GM12878 (cell line): ENCODE results near the gene LZIC. TPM values are rescaled to one million over a fixed set of nuclear protein-coding genes. Genes with fewer than 3 reads are reported as not detected.

Experiments used
- ATAC-seq: fragments of 200-7000 bp; cut with Tn5 transposase; 3 replicates; pipeline ENCODE4 v1.9.1; 2020; ENCODE audit warnings: mild to moderate bottlenecking, moderate library complexity
- BruUV-seq: library from RNA; stranded (reverse); fragments of 400-500 nt; replicated peaks from 2 replicates; lab custom pipeline; 2021; lab: Mats Ljungman, UMichigan
- CTCF ChIA-PET: fragments of 300-600 bp; sonication (Branson Sonifier 250); formaldehyde crosslinking; extraction: SDS; loops from one replicate; lab custom pipeline; 2021; ENCODE audit warnings: inconsistent platforms; lab: Yijun Ruan, JAX
- POLR2A ChIA-PET: fragments of 350-600 bp; formaldehyde crosslinking; extraction: SDS; loops from one replicate; lab custom pipeline; 2021; ENCODE audit warnings: inconsistent platforms; lab: Charles Lee
- RAD21 ChIA-PET: fragments of 300-600 bp; sonication (Branson Sonifier 250); formaldehyde crosslinking; loops from one replicate; lab custom pipeline; 2023; ENCODE audit warnings: antibody characterized with exemption; ENCODE audit not compliant: unreplicated experiment; lab: Charles Lee
- SMC1A ChIA-PET: fragments of 300-600 bp; sonication (Branson Sonifier 250); formaldehyde crosslinking; loops from one replicate; lab custom pipeline; 2023; ENCODE audit not compliant: unreplicated experiment, uncharacterized antibody; lab: Charles Lee
- DNase-seq: peaks from one replicate; pipeline ENCODE4 v3.0.0-alpha.2; 2011; ENCODE audit warnings: low read depth, low spot score
- FAIRE-seq: peaks from 3 replicates; lab custom pipeline; 2011; peaks lifted over from hg19 to GRCh38; lab: Jason Lieb, UNC
- H2AFZ ChIP-seq: 2 replicates; pipeline ENCODE4 v1.6.0; 2011; ENCODE audit warnings: low read depth, low read length, control low read depth; ENCODE audit not compliant: control insufficient read depth
- H3K27ac ChIP-seq: 2 replicates; pipeline ENCODE4 v1.5.1; 2011; ENCODE audit warnings: control low read depth; ENCODE audit not compliant: control insufficient read depth, insufficient read depth
- H3K27me3 ChIP-seq, 2 experiments: replicated peaks in 1 of 2; 2 replicates each; pipeline versions ENCODE4 v1.6.0 to v1.6.1; 2011; ENCODE audit warnings: low read length in 1 of 2; ENCODE audit not compliant: control insufficient read depth in 2 of 2, insufficient read depth in 2 of 2
- H3K36me3 ChIP-seq, 2 experiments: 2 replicates each; pipeline ENCODE4 v1.5.1; 2011; ENCODE audit warnings: low read length in 1 of 2; ENCODE audit not compliant: control insufficient read depth in 2 of 2, insufficient read depth in 2 of 2
- H3K4me1 ChIP-seq: 2 replicates; pipeline ENCODE4 v1.6.1; 2011; ENCODE audit warnings: mild to moderate bottlenecking, low read length, moderate library complexity, mixed read lengths; ENCODE audit not compliant: control insufficient read depth, insufficient read depth
- H3K4me2 ChIP-seq: 2 replicates; pipeline ENCODE4 v1.6.0; 2011; ENCODE audit warnings: control low read depth; ENCODE audit not compliant: control insufficient read depth, insufficient read depth
- H3K4me3 ChIP-seq: fragments of 200-600 bp; sonication (generic); 2 replicates; pipeline ENCODE4 v1.5.1; 2016
- H3K79me2 ChIP-seq: 2 replicates; pipeline ENCODE4 v1.6.0; 2011; ENCODE audit warnings: low read length; ENCODE audit not compliant: control insufficient read depth, insufficient read depth
- H3K9ac ChIP-seq: 2 replicates; pipeline ENCODE4 v1.8.0; 2011; ENCODE audit warnings: low read length, control low read depth, mixed read lengths; ENCODE audit not compliant: control insufficient read depth, insufficient read depth
- H3K9me3 ChIP-seq: replicated peaks from 3 replicates; pipeline ENCODE4 v1.5.1; 2011; ENCODE audit warnings: mild to moderate bottlenecking, low read length; ENCODE audit not compliant: control insufficient read depth, insufficient read depth
- H4K20me1 ChIP-seq: 2 replicates; pipeline ENCODE4 v1.6.0; 2011; ENCODE audit not compliant: control insufficient read depth, insufficient read depth
- ELK1 ChIP-seq: IDR thresholded peaks from 2 replicates; pipeline ENCODE4 v1.6.1; 2012; ENCODE audit warnings: low read depth, low read length, improper control_type of control experiment
- TCF12 ChIP-seq: IDR thresholded peaks from 2 replicates; pipeline ENCODE4 v1.6.1; 2011; ENCODE audit warnings: low read depth, mild to moderate bottlenecking, low read length
- WRNIP1 ChIP-seq: IDR thresholded peaks from 2 replicates; pipeline ENCODE4 v1.6.1; 2011; ENCODE audit warnings: low read depth, low read length, improper control_type of control experiment, borderline replicate concordance
- ZNF687 ChIP-seq: fragments of 450-650 bp; IDR thresholded peaks from 2 replicates; pipeline ENCODE4 v1.6.1; 2017; ENCODE audit warnings: mild to moderate bottlenecking, moderate library complexity
- WGBS: methylation state at CpG from one replicate; pipeline ENCODE4 v1.1.6; 2016; ENCODE audit warnings: low lambda C conversion rate; ENCODE audit not compliant: insufficient replicate concordance, insufficient coverage; ENCODE audit errors: missing lambda C conversion rate; 5-methylcytosine and 5-hydroxymethylcytosine counted together
- in situ Hi-C: fragments of 300-500 bp; cut with MboI; formaldehyde crosslinking; loops from 9 replicates; pipeline ENCODE4 v1.14.3; 2018; ENCODE audit warnings: mixed read lengths
- intact Hi-C: fragments of 100-400 bp; cut with micrococcal nuclease; formaldehyde crosslinking; loops from one replicate; pipeline ENCODE4 v1.14.2; 2022; ENCODE audit not compliant: unreplicated experiment
- polyA plus RNA-seq, 11 experiments: library from polyadenylated mRNA; depleted of rRNA in 4 of 11; unstranded in 6 of 11; stranded (reverse) in 5 of 11; fragments of >200 nt; fragmentation: Nextera tagmentation in 4 of 11; fragmentation: Illumina TruSeq in 1 of 11; extraction: Ambion mirVana in 4 of 11; extraction: Trizol in 1 of 11; gene quantifications; 1 replicate in 1 of 11; 2 replicates in 10 of 11; pipeline versions ENCODE4 v1.2.1 to v1.2.3, GENCODE V29; 2011 to 2016; ENCODE audit warnings: inconsistent platforms in 2 of 11, missing spikeins in 2 of 11, low read depth in 1 of 11
- total RNA-seq, 4 experiments: library from RNA; depleted of rRNA in 3 of 4; stranded (reverse); fragments of >200 nt in 3 of 4; fragmentation: Illumina TruSeq in 1 of 4; extraction: Trizol in 1 of 4; gene quantifications; 2 replicates each; pipeline versions ENCODE4 v1.2.1 to v1.2.3, GENCODE V29; 2013 to 2021

The LZIC gene
- total and polyA plus RNA-seq, 10 of the 15 experiments (the other 5 are each of a cell fraction or from before 2014, with no cell fraction given): 7.3 to 30.3 (median 17.1) TPM

- no peak overlapping the region; the same call in 1 of the 2 replicates for H3K4me2 ChIP-seq
- no TSS peak for BruUV-seq
- no peaks in the 10 kb centered on the region for H3K9me3 ChIP-seq
- H3K36me3 ChIP-seq: no peaks in the 10 kb centered on the region
- peak overlapping the region; percentile 22; the same call in 1 of the 2 replicates for H3K27ac ChIP-seq
- no peak for TF ChIP-seq TCF12
- no peak for TF ChIP-seq ZNF687
- no peak for TF ChIP-seq WRNIP1
- TF ChIP-seq ELK1: no peak
- H3K4me1 ChIP-seq: peaks cover 26% of the 10 kb centered on the region
- intact Hi-C loops: no loop called here
- no peak overlapping the region for H3K9ac ChIP-seq
- no peaks in the 10 kb centered on the region for H3K79me2 ChIP-seq
- 72% methylated on average over 8 of the region's 8 CpGs for WGBS
- DNase-seq: no peak
- H4K20me1 ChIP-seq: no peaks in the 10 kb centered on the region
- CTCF ChIA-PET: interaction anchor here (2.6 kb wide), 1 partner anchor 12 kb away, joined by 9 read pairs; no protein-coding TSS in a partner anchor
- SMC1A ChIA-PET: interaction anchor here (1.2 kb wide), 1 partner anchor 17 kb away, joined by 3 read pairs; no protein-coding TSS in a partner anchor
- no peak for FAIRE-seq
- no peak for ATAC-seq
- no peaks in the 10 kb centered on the region for H3K27me3 ChIP-seq
- H2AFZ ChIP-seq: no peak overlapping the region; the same call in 1 of the 2 replicates
- POLR2A ChIA-PET: no interaction called here
- H3K4me3 ChIP-seq: no peak overlapping the region
- RAD21 ChIA-PET: no interaction called here
- in situ Hi-C loops: no loop called here
Observed at GRCh38 chr1:9889411-9889810, 53.8 kb downstream of the LZIC start.
